ENCODE results near the gene SIGLEC10. TPM values are rescaled to one million over a fixed set of nuclear protein-coding genes. Genes with fewer than 3 reads are reported as not detected.

SIGLEC10 gene
- total and polyA plus RNA-seq, 2 experiments from 2014 or later = 0.55 TPM; not detected in 1

DNA sequence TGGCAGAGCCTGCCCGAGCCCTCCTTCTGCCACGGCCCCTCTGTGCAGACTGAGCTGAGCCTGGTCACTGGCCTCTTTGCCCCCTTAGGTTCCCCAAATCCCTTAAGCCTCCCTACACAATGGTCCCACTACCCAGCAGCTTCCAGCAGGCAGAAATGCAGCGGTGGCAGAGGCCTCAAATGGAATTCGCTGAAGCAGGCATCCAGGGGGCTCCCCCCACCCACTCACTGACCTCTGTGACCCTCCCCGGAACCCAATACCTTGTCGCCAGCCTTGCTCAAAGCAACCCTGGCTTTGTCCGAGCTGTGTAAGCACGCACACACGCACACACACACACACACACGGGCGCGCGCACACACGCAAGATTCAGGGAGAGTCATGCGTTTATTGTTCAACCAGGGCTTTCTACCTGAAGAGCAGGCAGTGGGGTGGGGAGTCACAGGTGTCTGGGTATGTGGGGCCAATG lies 29.5 kb downstream of the SIGLEC10 start, which contains the start of gene LIM2:
Gene LIM2 (minus strand): TSS at position 51 of the 466 bp plus-strand sequence. CDS start 531 bp downstream, outside the sequence.
- H3K27ac ChIP-seq = no peak within 1 kb of the TSS

DNA sequence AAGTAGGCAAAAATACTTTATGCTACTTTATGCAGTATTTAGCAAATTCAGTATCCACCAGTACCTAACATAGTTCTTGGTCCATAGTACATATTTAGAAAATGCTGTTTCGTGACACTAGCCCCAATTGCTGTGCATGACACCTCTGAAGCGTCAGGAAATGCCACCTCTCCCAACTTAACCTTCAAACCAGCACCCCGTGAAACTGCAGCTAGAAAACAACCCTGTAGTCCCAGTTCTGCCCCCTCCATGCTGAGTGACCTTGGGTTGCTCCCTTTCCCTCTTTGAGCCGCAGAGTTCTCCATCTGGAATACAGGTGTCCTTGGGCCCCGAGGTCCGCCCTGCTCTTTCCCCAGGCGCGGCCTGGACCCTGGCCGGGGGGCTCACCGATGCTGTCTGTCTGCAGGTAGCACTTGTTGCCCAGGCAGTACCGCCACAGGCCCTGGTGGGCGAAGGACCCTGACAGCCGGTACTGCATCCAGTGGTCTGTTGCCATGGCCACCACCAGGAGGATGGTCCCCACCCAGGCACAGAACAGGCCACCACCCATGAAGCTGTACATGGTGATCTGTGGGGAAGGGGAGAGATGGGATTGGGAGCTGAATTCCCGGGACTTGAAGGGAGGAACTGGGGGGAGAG lies 30.4 kb downstream of the SIGLEC10 start:
- H3K4me1 ChIP-seq (ENCODE audit: low read depth) = no peaks in the 10 kb centered on the region

More for the DNA sequence above, 29.5 kb downstream of the SIGLEC10 start, which contains the start of gene LIM2:
- H3K4me1 ChIP-seq (ENCODE audit: low read depth) = no peaks in the 10 kb centered on the region
- no peak within 1 kb of the TSS for H3K4me3 ChIP-seq
- no peaks in the 10 kb centered on the region for H3K9me3 ChIP-seq (ENCODE audit: low read depth)
- H3K36me3 ChIP-seq = no peaks in the 10 kb centered on the region
- TF ChIP-seq, protein P1, sequence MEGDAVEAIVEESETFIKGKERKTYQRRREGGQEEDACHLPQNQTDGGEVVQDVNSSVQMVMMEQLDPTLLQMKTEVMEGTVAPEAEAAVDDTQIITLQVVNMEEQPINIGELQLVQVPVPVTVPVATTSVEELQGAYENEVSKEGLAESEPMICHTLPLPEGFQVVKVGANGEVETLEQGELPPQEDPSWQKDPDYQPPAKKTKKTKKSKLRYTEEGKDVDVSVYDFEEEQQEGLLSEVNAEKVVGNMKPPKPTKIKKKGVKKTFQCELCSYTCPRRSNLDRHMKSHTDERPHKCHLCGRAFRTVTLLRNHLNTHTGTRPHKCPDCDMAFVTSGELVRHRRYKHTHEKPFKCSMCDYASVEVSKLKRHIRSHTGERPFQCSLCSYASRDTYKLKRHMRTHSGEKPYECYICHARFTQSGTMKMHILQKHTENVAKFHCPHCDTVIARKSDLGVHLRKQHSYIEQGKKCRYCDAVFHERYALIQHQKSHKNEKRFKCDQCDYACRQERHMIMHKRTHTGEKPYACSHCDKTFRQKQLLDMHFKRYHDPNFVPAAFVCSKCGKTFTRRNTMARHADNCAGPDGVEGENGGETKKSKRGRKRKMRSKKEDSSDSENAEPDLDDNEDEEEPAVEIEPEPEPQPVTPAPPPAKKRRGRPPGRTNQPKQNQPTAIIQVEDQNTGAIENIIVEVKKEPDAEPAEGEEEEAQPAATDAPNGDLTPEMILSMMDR (IDR thresholded peaks at IDR 0.05; ENCODE audit: low read depth, low read length) = no peak
- DNase-seq (ENCODE audit: low read depth in 1 of 2, low spot score in 1 of 2) = no peak
- no peaks in the 10 kb centered on the region for H3K27me3 ChIP-seq

DNA sequence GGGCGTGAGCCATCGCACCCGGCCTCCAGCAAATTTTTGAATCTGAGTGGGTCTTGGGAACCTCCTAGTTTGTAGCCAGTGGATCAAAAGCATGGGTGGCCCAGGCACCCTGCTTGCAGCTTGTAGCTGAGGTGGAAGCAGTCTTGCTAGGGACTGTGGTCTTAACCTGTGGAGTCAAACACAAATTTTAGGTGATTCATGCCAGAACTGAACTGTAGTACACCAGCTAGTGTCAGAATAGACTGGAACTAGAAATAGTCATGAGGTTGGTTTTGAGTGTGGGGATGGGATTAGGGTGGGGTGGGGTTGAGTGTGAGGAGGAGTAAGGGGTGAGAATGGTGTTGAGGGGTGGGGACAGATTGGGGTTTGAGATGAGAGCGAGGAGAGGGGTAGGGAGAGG lies 35.4 kb downstream of the SIGLEC10 start:
- H3K36me3 ChIP-seq = no peaks in the 10 kb centered on the region
- TF ChIP-seq, protein P1 (IDR thresholded peaks at IDR 0.05; ENCODE audit: low read depth, low read length) = no peak
- H3K27me3 ChIP-seq = no peaks in the 10 kb centered on the region
- DNase-seq (ENCODE audit: low read depth in 1 of 2, low spot score in 1 of 2) = no peak
- H3K27ac ChIP-seq = no peak overlapping the region
- H3K9me3 ChIP-seq (ENCODE audit: low read depth) = no peaks in the 10 kb centered on the region
- no peaks in the 10 kb centered on the region for H3K4me1 ChIP-seq (ENCODE audit: low read depth)
- no peak overlapping the region for H3K4me3 ChIP-seq

More for the DNA sequence above, 30.4 kb downstream of the SIGLEC10 start:
- no peaks in the 10 kb centered on the region for H3K9me3 ChIP-seq (ENCODE audit: low read depth)
- TF ChIP-seq, protein P1 (IDR thresholded peaks at IDR 0.05; ENCODE audit: low read depth, low read length) = no peak
- DNase-seq (ENCODE audit: low read depth in 1 of 2, low spot score in 1 of 2) = no peak
- H3K27me3 ChIP-seq = no peaks in the 10 kb centered on the region
- no peak overlapping the region for H3K4me3 ChIP-seq
- H3K36me3 ChIP-seq = no peaks in the 10 kb centered on the region
- no peak overlapping the region for H3K27ac ChIP-seq

DNA sequence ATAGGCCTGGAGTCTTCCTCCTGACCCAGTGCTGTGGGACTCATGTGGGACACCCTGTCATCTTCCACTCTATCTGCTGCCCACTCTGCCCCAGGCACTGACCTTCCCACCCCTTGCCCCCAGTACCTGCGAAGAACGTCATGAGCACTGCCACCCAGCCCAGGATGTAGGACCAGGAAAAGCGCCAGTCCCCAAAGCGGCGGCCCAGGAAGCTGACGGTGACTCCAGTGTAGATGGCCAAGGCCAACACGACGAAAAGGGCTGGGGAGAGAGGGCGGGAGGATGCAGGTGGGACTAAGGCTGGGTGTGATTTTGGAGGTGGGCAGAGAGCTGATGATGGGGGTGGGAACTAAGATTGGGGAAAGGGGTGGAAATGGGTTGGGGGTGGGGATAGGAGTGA lies 37.1 kb downstream of the SIGLEC10 start:
- no peak overlapping the region for H3K4me3 ChIP-seq
- H3K36me3 ChIP-seq = no peaks in the 10 kb centered on the region
- H3K27me3 ChIP-seq = no peaks in the 10 kb centered on the region
- no peak for DNase-seq (ENCODE audit: low read depth in 1 of 2, low spot score in 1 of 2)
- H3K9me3 ChIP-seq (ENCODE audit: low read depth) = no peaks in the 10 kb centered on the region
- no peak overlapping the region for H3K27ac ChIP-seq
- TF ChIP-seq, protein P1 (IDR thresholded peaks at IDR 0.05; ENCODE audit: low read depth, low read length) = no peak
- no peaks in the 10 kb centered on the region for H3K4me1 ChIP-seq (ENCODE audit: low read depth)

DNA sequence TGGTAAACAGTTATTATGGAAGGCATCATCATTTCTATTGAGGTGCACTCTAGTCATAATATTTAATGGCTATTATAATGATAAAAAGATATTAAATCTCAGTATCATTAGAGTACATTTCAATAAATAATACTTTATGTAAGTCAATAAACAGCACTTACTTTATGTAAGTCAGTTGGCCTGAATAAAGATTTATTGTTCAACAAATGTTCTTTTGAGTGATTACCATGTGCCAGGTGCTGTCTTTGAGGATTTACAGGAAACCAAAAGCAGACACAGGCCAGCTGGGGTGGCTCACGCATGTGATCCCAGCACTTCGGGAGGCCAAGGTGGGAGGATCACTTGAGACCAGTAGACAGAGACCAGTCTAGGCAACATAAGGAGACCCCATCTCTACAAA lies 40.0 kb downstream of the SIGLEC10 start:
- no peaks in the 10 kb centered on the region for H3K36me3 ChIP-seq
- TF ChIP-seq, protein P1 (IDR thresholded peaks at IDR 0.05; ENCODE audit: low read depth, low read length) = no peak
- H3K4me1 ChIP-seq (ENCODE audit: low read depth) = no peaks in the 10 kb centered on the region
- no peak for DNase-seq (ENCODE audit: low read depth in 1 of 2, low spot score in 1 of 2)
- no peaks in the 10 kb centered on the region for H3K27me3 ChIP-seq
- H3K27ac ChIP-seq = no peak overlapping the region
- no peak overlapping the region for H3K4me3 ChIP-seq
- H3K9me3 ChIP-seq (ENCODE audit: low read depth) = no peaks in the 10 kb centered on the region
